Mesenteric fat pad (tissue), 1 donor: ENCODE results near the gene SF3A2. TPM values are rescaled to one million over a fixed set of nuclear protein-coding genes. Genes with fewer than 3 reads are reported as not detected.

Source experiments
- DNase-seq: peaks from one replicate; pipeline ENCODE4 v3.0.0-alpha.2; 2020; ENCODE audit warnings: low spot score
- total RNA-seq: library from RNA; stranded (reverse); fragmentation: NEBNext Ultra II Directional; extraction: Animal tissue kit (Norgen Biotek cat#: 25700); gene quantifications from one replicate; pipeline ENCODE4 v1.2.1, GENCODE V29; 2021
- donor health status: DM: yes; HTN: yes; CAD: no.

The SF3A2 gene
- total RNA-seq, 1 donor from 2014 or later = 46.2 TPM

DNA sequence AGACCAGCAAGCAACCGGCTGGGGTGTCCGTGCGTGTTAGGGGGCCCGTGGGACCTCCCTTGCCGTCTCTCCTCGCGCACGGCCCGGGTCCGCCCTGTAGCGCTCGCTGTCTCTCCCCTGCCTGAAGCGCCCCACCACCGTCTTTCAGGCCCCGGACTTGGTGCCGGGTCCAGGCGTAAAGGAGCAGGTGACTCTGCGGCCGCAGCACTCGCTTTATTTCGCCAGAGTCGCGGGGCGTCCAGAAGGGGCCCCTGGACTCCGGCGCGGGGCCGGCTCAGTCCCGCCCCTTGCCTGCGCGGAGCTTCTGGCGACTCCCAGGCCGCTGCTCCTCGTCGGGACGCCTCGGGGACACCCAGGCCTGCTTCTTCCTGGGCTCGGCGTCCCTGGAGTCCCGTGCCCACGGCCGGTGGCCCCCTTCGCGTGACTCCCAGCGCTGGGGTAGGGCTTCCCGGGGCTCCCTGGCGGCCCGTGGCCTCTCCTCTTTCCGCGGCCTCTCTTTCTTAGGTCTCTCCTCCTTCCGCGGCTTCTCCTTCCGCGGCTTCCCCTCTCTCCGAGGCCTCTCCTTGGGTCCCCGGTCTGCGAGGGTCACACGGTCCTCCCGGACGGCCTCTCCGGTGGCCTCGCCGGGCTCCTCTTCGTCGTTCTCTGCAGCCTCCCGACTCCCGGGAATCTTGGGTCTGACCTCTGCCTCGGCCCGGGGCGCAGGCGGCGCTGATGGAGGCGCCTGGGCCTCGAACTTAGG, 15.6 kb downstream of the SF3A2 start:
- DNase-seq = no peak

DNA sequence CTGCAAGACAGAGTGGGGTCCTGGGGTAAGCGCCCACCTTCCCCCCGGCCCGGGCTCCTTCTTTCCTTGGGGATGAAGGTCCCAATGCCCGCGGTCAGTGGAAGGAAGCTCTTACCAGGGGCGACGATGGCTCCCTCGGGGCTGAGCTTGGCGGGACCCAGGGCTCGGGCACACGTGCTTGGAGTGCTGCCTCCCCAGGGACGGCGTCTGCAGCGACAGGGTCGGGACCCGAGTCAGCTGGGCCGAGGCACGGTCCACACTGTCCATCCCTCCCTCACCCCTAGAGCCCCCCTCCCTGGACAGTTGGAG, 16.1 kb downstream of the SF3A2 start:
- no peak for DNase-seq

DNA sequence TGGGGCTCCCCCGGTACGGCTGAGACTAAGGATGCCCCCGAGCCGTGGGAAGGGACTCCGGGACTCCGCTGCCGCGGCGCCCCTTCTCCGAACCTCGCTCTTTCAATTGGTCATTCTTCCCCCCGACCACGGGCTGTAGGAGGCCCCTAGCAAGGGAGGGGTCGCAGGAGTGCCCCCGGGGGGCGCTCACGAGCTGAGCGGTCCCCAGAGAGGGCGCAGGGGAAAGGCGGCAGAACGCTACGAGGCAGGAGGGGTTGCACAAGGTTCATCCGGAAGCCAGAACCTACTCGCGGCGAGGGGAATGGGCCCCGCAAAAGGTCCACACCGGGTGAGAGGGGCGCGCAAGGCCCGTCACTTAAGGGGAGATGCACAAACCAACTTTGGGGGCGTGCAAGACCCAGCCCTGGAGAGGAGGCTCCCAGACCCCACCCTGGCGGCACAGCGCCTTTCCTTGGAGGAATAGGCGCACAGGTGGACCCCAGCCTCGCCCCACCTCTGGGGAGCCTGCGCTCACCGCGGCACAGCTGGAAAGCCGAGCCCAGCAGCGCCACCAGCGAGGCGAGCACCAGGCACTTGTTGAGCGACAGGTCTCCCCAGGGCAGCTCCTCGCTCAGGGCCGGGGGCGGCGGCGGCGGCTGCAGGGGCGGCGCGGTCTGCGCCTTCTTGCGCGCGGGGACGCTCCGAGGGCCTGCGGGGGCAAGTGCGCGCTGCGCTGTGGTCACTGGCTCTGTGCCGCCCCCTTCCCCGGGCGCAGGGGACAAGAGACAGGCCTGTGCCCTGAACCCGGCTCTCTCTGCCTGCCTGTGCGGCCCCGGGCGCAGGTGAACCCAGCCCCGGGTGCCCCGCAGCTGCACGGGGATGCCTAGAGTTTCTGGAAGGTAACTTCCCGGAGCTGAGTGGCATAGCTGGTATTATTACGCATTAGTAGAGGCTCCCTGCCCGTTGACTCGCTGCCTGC, 16.8 kb downstream of the SF3A2 start:
- no peak for DNase-seq

DNA sequence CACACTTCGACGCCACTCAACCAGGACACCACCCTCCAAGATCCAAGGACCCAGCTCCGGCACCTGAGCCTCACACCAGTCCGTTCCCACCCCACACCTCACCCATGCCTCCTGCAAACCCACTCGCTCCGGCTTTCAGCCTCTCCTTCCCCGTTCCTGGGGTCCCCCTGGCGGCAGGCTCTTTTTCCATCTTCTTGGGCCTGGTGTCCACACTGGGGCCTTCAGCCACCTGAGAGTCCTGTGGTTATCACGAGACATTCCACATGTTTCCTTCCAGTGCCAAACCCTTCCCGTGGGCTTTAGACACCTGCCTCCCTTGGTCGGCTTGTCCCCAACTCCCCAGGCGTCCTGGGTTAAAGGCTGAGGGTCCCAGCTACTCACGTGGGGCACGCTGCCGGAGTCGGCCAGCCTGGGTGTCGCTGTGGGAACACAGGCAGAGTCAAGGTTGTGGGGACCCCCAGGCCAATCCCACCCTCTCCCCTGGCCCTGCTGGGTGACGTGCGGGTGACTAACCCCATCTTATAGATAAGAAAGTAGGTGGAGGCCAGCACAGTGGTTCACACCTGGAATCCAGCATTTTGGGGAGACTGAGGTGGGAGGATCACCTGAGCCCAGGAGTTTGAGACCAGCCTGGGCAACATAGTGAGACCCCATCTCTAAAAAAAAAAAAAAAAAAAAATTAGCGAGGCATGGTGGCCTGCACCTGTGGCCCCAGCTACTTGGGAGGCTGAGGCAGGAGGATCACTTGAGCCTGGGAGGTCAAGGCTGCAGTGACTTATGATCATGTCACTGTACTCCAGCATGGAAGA, 17.6 kb downstream of the SF3A2 start:
- DNase-seq = no peak

DNA sequence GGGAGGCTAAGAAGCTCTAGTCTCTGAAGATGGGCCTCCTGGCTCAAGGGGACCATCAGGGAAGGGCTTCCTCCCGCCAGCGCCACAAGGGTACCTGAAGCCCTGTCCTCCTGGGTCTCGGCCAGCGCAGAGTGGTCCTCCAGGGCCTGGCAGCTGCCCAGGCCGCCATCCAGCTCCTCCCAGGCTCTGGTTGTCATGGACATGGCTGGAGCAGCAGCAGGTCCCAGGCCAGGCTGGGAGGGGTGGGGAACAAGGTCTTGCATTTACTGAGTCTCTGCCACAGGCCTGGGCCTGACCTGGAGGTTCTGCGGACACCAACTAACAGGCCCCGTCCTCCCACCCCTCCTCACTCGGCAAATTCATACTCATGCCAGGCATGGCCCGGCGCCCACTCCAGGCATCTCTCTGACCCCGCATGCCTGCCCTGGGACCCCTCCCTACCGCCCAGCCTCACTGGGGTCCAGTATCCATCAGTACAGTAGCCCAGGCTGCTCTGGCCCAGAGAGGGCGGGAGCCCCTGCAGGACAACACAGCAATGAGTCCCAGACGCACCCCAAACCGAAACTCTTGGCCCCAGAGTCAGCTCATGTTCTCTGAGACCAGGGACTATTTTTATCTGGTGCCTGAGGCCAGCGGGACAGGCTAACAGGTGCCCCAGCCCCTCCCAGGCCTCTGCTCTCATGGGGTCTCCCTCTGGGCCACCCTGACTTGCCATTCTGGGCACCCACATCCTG, 18.7 kb downstream of the SF3A2 start:
- no peak for DNase-seq

DNA sequence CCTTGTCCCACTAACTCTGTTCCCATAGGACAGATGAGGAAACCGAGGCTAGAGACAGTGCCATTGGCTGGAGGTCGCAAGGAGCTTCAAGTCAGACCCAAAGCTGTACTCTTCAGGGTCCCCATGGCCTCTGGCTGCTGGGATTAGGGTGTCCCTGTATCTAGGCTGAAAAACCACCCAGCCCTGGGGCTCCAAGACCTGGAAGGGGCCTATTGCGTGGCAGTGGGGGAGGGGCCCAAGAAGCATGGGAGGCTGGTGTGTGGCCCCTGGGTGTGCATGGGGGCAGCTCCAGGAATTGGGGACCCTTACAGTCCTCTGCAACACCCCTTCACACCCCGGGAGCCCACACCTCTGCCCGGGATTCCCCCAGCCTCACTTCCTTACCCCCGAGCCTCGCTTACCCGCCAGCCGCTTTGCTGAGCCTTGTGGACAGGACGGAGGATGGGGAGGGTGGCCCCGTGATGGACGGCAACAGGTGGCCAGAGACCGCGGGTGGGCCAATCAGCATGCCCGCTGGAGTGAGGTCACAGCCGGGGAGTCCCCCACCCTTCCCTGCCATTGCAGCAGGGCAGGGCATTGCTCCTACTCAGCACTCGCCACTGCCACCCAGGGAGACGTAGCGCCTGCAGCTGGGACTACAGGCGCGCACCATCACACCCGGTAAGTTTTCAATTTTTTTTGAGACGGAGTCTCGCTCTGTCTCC, 19.5 kb downstream of the SF3A2 start, which contains the start of gene JSRP1:
TSS of gene JSRP1 (minus strand) at position 436 of the 704 bp plus-strand sequence. CDS start 1,103 bp downstream, outside the sequence.
- DNase-seq = no peak

DNA sequence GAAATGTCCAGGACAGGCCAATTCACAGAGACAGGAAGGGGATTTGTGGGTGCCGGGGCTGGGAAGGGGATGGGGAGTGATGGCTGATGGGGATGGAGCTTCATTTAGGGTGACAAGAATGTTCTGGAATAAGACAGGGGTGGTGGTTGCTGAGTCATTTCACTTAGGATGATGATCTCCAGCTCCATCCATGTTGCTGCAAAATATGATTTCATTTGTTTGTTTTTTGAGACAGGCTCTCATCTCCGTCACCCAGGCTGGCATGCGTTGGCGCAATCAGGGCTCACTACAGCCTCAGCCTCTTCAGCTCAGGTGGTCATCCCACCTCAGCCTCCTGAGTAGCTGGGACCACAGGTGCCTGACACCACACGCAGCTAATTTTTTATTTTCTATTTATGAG, 22.7 kb downstream of the SF3A2 start:
- DNase-seq = no peak

DNA sequence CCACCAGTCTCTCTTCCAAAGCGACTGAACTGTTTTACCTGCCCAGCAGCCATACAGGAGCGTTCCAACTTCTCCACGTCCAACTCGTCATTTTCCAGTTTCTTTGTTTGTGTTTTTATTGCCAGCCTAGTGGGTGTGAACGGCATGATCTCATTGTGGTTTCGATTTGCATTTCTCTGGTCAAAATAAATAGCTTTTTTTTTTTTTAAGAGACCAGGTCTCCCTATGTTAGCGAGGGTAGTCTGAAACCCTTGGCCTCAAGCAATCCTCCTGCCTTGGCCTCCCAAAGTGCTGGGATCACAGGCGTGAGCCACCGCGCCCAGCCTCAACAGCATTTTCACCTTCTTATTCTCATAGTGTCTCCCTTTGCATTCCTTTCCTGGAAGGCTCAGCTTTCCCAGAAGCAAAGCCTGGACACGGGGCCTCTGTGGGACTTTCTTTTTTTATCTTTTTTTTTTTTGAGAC, 23.7 kb downstream of the SF3A2 start:
- DNase-seq = no peak

DNA sequence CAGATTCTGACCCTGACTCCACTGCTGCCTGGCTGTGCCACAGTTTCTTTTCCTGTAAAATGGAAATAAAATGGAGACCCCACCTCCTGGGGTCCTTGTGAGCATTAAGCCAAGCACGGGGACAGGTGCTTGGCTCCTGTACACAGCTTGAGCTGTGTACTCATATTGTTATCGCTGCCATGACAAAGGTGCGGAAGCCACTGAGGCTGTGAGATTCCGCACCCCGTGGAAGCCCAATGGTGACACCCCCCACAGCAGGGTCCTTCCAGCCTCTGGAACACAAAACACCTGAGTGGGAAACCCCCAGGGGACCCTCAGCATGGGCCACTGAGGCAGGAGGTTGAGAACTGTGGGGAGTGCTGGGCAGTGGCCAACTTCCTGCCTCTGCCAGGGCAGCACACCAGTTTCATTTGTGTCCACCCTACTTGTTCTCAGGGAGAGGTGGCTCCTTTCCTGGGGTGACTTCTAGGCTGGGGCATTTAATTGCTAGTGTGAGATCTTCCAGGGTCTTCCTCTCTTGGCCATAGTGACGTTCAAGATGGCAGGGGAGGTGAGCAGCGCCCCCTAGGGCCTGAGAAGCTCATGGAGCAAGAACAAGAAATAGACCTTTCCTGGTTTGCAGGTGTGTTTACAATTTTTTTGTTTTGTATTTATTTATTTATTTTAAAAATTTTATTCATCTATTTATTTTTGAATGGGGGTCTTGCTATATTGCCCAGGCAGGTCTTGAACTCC, 25.0 kb downstream of the SF3A2 start:
- no peak for DNase-seq

DNA sequence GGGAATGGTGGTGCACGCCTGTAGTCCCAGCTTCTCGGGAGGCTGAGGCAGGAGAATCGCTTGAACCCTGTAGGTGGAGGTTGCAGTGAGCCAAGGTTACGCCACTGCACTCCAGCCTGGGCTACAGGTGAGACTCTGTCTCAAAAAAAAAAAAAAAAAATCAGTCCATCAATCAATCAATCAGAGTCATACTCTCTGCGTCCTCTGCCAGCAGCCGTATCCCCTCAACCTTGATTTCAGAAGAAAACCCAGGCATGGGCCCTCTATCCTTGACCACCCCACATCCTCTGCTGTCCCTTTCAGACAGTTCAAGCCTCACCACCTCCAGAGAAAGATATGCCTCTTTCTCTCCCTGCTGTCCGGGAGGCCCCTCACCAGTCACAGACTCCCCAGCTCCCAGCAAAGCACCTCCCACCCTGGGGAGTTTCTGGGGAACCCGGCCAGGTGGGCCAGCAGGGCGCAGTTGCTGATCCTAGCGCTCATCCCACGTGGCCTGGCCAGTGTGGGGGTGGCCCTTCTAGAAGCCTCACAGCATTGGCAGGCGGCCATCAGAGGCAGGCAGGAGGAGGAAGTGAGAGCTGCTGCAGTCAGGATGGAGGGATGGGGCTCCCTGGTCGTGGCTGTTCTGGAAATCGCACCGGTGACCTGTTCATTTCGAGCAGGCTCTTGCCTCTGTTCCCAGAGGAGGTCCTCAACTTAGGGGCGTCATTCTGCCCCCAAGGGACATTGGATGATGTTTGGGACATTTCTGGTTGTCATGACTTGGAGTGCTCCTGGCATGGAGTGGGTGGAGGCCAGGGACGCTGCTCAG, 29.8 kb downstream of the SF3A2 start:
- DNase-seq = no peak

DNA sequence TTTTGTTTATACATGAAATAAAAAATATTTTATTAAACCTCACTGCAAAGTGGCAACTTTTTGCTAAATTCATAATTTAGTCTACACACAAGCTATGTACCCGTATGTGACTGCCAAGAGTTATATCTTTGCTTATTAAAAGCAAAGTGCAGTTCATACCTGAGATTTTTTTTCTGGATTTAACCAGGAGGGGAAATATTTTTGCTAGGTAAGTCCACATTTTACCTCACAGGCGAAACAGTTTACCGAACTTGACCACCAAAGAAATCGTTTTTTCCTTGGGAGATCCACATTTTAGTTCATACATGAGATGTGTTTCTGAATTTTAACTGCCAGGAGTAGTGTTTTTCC, 31.8 kb downstream of the SF3A2 start:
- DNase-seq = no peak

DNA sequence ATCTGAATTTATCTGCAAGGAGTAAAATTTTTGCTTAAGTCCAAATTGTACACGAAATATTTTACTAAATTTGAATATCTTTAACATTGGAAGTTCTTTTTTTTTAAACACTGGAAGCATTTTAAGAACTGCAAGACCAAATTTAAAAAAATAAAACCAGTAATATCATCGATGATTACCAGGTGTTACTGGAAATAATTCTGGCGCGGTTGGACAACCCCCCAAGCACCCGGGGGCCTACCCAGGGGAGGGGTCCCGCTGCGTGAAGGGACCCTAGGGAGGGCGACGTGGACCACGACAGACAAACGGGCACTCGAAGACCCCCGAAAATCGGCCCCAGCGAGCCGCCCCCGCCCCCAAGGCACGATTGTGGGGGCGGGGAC, 32.2 kb downstream of the SF3A2 start:
- no peak for DNase-seq

DNA sequence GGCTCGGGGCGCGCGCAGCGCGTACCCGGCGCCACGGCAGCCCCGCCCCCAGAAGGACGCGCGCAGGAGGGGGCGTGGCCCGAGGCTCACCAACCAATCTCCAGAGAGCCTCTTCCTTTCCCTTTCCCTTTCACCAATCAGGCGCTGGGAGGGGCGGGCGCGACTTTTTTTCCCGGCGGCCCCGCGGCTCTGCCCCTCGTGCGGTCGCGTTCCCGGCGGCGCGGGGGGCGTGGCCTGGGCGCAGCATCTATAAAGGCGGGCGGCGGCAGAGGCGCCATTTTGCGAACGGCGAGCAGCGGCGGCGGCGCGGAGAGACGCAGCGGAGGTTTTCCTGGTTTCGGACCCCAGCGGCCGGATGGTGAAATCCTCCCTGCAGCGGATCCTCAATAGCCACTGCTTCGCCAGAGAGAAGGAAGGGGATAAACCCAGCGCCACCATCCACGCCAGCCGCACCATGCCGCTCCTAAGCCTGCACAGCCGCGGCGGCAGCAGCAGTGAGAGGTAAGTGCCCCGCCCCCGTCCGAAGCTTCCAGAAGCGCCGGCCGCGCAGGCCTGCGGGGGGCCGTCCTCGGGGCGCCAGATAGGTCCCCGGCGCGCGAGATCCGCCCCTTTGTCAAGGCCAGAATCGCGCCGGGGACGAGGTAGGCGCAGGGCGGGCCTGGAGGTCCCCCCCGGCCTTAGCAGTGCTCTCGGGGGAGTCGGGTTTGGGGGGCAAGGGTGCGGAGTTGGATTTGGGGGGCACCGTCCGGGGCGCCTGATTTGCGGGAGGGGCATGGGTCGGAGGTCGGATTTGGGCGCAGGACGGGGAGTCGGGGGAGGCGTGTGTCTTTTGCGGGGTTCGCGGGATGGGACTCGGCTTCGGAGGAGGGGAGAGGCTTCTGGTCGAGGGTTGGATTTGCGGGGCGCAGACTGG, 32.9 kb downstream of the SF3A2 start:
- DNase-seq = peak; percentile 100

DNA sequence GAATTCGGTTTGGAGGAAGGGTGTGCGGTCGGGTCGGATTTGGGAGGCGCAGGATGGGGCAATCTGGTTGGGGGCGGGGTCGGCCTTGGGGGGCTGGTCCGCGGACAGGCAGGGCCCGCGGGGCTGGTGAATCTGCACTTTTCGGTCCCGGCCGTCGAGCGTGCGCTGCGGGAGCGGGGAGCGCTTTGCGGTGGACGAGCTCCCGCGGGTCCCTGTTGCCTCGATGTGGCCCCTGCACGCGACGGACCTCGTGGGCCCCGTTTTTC, 33.5 kb downstream of the SF3A2 start:
- DNase-seq = no peak

DNA sequence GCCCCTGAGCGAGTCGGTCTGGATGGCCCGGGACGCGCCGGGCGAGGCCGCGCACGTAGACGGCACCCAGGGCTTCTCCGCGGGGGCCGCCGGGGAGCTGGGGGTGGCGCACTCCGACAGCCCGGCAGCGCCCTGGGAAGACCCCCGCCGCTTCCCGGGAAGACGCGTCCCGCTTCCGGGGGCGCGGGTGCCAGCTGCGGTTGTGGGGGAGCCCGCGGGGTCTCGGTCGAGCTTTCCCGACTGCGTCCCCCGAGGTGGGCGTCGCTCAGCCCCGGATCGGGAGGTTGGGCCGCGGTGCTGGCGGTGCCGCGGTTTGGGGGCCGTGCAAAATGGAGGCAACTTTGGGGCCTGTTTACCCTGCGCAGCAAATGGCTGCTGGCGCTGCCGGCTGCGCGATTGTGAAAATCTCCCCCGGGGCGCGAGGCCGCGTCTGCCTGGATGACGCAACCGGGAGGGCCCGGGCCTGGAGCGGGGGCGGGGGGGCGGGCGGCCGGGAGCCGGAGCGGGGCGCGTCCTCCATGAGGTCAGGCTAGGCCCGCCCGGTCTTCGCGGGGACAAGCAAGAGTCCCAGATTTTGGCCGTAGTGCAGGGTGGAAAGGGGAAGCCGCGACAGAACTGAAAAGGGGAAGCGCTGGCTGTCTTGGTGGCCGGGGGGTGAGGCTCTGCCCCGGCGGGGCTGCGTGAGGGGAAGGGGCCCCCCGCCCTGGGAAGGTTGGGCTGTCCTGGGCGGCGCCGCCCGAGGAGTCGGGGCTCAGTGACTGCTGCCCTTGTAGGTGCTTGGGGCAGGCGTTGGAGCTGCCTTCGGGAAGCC, 34.0 kb downstream of the SF3A2 start:
- peak; percentile 96 for DNase-seq

DNA sequence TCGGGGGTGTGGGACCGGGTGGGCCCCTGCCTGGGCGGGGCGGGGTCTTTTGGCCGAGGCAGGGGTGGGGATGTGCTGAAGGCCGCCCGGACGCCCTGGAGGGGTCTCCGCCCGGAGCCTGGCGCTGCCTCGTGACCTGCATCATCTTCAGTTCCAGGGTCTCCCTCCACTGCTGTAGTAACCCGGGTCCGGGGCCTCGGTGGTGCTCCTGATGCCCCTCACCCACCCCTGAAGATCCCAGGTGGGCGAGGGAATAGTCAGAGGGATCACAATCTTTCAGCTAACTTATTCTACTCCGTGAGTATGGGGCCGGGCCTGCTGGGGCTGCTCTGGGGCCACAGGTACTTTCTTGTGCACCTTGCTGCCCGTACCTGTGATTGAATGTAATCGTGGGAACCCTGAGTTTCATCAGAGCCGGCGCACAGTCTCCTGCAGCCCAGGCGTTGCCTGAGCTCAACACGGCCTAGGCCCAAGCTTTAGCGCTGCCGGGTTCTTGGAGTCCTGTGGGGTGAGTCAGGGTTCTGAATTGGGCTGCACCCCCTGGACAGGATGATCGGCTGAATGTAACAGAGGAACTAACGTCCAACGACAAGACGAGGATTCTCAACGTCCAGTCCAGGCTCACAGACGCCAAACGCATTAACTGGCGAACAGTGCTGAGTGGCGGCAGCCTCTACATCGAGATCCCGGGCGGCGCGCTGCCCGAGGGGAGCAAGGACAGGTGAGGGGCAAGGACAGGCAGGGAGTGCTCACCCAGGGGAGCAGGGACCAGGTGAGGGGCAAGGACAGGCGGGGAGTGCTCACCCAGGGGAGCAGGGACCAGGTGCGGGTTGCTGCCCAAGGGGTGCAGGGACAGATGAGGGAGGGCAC, 34.8 kb downstream of the SF3A2 start:
- no peak for DNase-seq
